ENCODE measurements around the gene RAP1GAP. TPM values are rescaled to one million over a fixed set of nuclear protein-coding genes. Genes with fewer than 3 reads are reported as not detected.

RAP1GAP gene
- total and polyA plus RNA-seq, 7 donors, result 0.04 to 0.57 (median 0.21) TPM; not detected in 2

DNA sequence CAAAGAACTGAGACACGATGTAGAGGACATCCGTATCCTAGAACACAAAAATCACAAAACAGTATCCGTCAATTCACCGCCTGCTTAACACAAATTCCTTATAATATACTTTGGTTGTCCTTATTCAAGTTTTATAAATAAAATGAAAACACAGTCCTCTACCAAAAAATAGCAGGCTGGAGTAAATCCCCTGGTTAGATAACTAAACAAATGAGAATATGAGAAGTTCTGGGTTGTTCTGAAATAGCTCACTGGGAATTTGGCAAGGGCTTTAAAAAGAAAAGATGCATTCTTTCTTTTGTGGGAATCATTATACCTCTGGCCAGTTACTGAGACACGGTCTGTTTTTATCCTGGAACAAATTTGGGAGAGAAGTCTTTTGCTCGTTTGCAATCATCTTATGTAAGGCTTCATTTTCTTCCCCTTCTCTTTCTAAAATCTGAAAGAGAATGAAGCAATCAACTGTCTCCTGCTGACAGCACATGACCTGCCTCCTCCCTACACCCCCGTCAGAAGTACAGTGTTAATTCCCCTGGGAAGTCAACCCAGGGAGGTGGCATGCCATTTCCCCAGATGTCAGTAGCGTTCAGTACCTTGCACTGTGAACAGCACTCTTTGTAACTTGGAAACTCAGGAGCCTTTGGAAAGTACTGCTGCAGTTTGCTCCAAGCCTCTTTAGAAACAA is 37.1 kb upstream of the RAP1GAP start:
- Histone ChIP-seq H3K9me3 (no peaks in the 10 kb centered on the region), H3K27ac (no peak overlapping the region), H3K4me1 (no peaks in the 10 kb centered on the region), H3K27me3 (ENCODE audit: insufficient read depth in 3 of 3, low read length in 2 of 3) (no peaks in the 10 kb centered on the region), H3K4me3 (no peak overlapping the region), H3K36me3 (ENCODE audit: insufficient read depth in 1 of 2, low read depth in 1 of 2) (peaks cover 5 to 71% of the 10 kb centered on the region in 2 donors)
- ATAC-seq, result peak in 3 of 4 donors; percentile 45 to 59 (median 46)
- intact Hi-C loops (cut with DNase I), result no loop called here
- TF ChIP-seq, protein P1, sequence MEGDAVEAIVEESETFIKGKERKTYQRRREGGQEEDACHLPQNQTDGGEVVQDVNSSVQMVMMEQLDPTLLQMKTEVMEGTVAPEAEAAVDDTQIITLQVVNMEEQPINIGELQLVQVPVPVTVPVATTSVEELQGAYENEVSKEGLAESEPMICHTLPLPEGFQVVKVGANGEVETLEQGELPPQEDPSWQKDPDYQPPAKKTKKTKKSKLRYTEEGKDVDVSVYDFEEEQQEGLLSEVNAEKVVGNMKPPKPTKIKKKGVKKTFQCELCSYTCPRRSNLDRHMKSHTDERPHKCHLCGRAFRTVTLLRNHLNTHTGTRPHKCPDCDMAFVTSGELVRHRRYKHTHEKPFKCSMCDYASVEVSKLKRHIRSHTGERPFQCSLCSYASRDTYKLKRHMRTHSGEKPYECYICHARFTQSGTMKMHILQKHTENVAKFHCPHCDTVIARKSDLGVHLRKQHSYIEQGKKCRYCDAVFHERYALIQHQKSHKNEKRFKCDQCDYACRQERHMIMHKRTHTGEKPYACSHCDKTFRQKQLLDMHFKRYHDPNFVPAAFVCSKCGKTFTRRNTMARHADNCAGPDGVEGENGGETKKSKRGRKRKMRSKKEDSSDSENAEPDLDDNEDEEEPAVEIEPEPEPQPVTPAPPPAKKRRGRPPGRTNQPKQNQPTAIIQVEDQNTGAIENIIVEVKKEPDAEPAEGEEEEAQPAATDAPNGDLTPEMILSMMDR (IDR thresholded peaks at IDR 0.05), result no peak
- WGBS, 3 donors, result 59 to 70% (median 64%) methylated on average over 8 of the region's 8 CpGs
- no peak for DNase-seq

DNA sequence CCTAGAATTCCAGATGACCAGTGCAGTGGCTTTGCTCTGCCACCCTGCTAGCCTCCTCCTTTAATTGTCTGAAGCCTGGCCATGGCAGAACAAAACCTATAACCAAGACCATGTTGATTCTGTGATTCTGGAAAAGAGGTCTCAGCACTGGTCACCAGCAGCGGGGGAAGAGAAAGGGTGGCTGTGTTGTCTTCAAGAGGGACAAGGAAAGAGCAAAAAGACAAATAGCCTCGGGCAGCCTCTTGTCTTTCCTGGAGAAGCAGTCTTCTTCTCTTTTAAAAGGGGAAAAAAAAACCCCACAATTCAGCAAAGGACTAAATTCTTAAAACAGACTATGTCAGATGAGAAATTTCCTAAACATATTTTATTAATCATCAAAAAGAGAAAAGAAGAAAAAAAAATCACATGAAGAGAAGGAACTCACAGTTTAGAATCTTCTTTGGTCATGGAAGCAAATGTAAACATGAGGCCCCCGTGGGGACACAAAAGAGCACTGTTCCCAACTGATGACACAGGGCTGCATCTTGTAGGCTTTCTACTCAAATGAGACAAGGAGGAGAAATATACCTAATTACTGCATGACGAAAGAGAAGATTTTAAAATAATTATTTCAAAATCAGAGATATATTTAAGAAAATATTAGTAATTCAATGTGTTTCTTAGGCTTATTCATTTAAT is 36.3 kb upstream of the RAP1GAP start:
- H3K27ac ChIP-seq, result no peak overlapping the region
- no peak overlapping the region for H3K4me3 ChIP-seq
- intact Hi-C loops (cut with DNase I), result no loop called here
- 67 to 72% (median 68%) methylated on average over 4 of the region's 4 CpGs for WGBS, 3 donors
- DNase-seq (no peak), ATAC-seq (no peak)
- no peaks in the 10 kb centered on the region for H3K27me3 ChIP-seq (ENCODE audit: insufficient read depth in 3 of 3, low read length in 2 of 3)
- TF ChIP-seq, protein P1 (IDR thresholded peaks at IDR 0.05), result no peak
- H3K4me1 ChIP-seq, result no peaks in the 10 kb centered on the region
- no peaks in the 10 kb centered on the region for H3K9me3 ChIP-seq
- H3K36me3 ChIP-seq (ENCODE audit: insufficient read depth in 1 of 2, low read depth in 1 of 2), result peaks cover 3 to 75% of the 10 kb centered on the region in 2 donors

DNA sequence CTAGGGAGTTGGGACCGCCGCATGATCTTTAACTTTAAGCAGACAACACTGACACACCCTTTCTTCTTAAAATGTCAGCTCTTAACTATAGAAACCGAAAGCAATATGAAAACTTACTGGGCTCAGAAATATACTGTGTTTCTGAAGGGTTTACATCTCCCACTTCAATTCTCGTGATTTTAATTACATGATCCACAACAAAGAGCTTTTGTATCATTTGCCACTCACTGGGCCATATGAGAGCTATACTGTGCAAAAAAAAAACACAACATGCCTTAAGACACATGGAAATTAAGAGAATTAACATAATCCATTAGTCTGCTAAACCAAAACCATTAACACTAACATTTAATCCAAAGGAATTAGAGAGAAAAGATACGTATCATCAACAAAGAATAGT is 35.0 kb upstream of the RAP1GAP start:
- H3K4me3 ChIP-seq, result no peak overlapping the region
- H3K27ac ChIP-seq, result no peak overlapping the region
- H3K9me3 ChIP-seq, result no peaks in the 10 kb centered on the region
- TF ChIP-seq, protein P1 (IDR thresholded peaks at IDR 0.05), result no peak
- 94 to 96% (median 96%) methylated on average over 5 of the region's 5 CpGs for WGBS, 3 donors
- no peak for ATAC-seq
- no peak for DNase-seq
- intact Hi-C loops (cut with DNase I), result no loop called here
- H3K36me3 ChIP-seq (ENCODE audit: insufficient read depth in 1 of 2, low read depth in 1 of 2), result peaks cover 3 to 82% of the 10 kb centered on the region in 2 donors
- H3K27me3 ChIP-seq (ENCODE audit: insufficient read depth in 3 of 3, low read length in 2 of 3), result no peaks in the 10 kb centered on the region
- H3K4me1 ChIP-seq, result no peaks in the 10 kb centered on the region

DNA sequence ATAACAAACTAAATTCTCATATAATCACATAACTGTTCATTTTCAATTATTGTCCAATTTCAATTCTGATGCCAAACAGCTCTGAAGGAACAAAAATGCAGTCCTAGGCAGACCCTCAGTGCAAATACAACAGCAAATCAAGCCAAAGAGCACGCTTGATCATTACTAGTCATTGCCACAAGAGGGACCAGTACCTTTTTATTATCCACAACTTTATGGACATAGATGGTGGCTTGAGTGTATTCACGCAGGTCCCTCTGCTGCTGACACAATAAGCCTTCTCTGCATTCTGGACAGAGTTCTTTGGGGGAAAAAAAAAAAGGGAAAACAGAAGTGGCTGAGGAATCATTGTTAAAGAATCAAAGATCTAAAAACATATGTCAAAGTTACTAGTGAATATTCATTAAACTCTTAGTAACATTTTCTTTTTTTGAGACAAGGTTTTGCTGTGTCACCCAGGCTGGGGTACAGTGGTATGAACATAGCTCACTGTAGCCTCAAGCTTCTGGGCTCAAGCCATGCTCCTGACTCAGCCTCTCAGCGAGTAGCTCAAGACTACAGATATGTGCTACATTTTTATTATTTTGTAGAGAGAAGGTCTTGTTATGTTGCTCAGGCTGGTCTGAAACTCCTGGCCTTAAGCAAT is 34.3 kb upstream of the RAP1GAP start:
- DNase-seq, result no peak
- Histone ChIP-seq H3K9me3 (no peaks in the 10 kb centered on the region), H3K27me3 (ENCODE audit: insufficient read depth in 3 of 3, low read length in 2 of 3) (no peaks in the 10 kb centered on the region), H3K27ac (no peak overlapping the region), H3K4me3 (no peak overlapping the region), H3K4me1 (no peaks in the 10 kb centered on the region), H3K36me3 (ENCODE audit: insufficient read depth in 1 of 2, low read depth in 1 of 2) (peaks cover 3 to 79% of the 10 kb centered on the region in 2 donors)
- intact Hi-C loops (cut with DNase I), result no loop called here
- no peak for ATAC-seq
- TF ChIP-seq, protein P1 (IDR thresholded peaks at IDR 0.05), result peak; percentile 30
- 76 to 85% (median 84%) methylated on average over 3 of the region's 3 CpGs for WGBS, 3 donors

Data from psoas muscle (tissue), 8 donors.